SJCRH30 (cell line): Measurements from ENCODE around the gene EREG. TPM values are rescaled to one million over a fixed set of nuclear protein-coding genes. Genes with fewer than 3 reads are reported as not detected.

Experiments used
- DNase-seq, 2 experiments: peaks; one replicate each; pipeline ENCODE4 v3.0.0-alpha.2; 2015 to 2020
- H3K27ac ChIP-seq: fragments of 250-450 bp; sonication (Bioruptor Pico); 2 replicates; pipeline ENCODE4 v1.5.1; 2020; ENCODE audit warnings: mild to moderate bottlenecking, moderate library complexity
- H3K27me3 ChIP-seq: fragments of 250-450 bp; sonication (Bioruptor Pico); 2 replicates; pipeline ENCODE4 v1.5.1; 2020; ENCODE audit warnings: mild to moderate bottlenecking, moderate library complexity
- H3K36me3 ChIP-seq: fragments of 250-450 bp; sonication (Bioruptor Pico); 2 replicates; pipeline ENCODE4 v1.5.1; 2020; ENCODE audit warnings: mild to moderate bottlenecking, moderate library complexity
- H3K4me1 ChIP-seq: fragments of 250-450 bp; sonication (Bioruptor Pico); 2 replicates; pipeline ENCODE4 v1.5.1; 2020; ENCODE audit warnings: mild to moderate bottlenecking, moderate library complexity
- H3K4me3 ChIP-seq: fragments of 250-450 bp; sonication (Bioruptor Pico); 2 replicates; pipeline ENCODE4 v1.5.1; 2020; ENCODE audit warnings: mild to moderate bottlenecking, moderate library complexity
- H3K9me3 ChIP-seq: fragments of 250-450 bp; sonication (Bioruptor Pico); replicated peaks from 2 replicates; pipeline ENCODE4 v1.5.1; 2020; ENCODE audit warnings: mild to moderate bottlenecking, moderate library complexity
- total RNA-seq: library from RNA; depleted of rRNA; stranded (reverse); fragments of >200 nt; shearing (Covaris generic); gene quantifications from 2 replicates; pipeline ENCODE4 v1.2.3, GENCODE V29; 2014

EREG gene
- total RNA-seq, 1 experiment from 2014 or later, result not detected

GRCh38 chr4:74366367-74366911, 1.5 kb downstream of the EREG start:
- DNase-seq, result no peak
- Histone ChIP-seq H3K4me3 (no peak overlapping the region), H3K27me3 (no peaks in the 10 kb centered on the region), H3K36me3 (no peaks in the 10 kb centered on the region), H3K9me3 (no peaks in the 10 kb centered on the region), H3K27ac (no peak overlapping the region), H3K4me1 (no peaks in the 10 kb centered on the region)

DNA sequence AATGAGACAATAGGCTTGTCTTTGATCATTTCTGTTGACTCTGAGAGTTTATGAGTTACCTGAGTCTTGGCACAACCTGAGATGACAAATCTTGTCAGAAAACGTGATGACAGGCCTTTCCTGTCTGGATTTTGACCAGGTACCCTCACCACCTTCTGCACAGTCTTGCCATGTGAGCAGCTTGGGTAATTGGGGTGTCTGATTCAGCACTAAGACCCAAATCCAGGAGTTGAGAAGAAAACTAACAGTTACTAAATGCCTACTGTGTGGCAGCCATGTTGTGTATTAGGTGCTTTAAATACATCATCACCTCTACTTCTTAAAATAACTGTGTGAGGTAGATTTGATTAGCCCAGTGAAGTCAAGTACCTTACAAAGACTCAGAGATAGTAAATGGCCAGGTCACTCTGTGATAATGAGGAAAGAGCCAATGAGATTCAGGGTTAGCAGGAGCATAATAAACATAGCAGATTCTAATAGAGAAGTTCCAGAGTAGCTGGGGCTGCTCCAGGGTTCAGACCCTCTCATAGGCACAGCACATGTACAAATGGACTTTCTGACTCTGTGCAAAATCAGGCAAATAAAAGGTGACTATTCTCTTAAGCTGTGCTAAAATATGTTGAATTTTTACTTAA, 2.8 kb downstream of the EREG start:
- DNase-seq, result no peak
- Histone ChIP-seq H3K27me3 (no peaks in the 10 kb centered on the region), H3K9me3 (no peaks in the 10 kb centered on the region), H3K27ac (no peak overlapping the region), H3K36me3 (no peaks in the 10 kb centered on the region), H3K4me3 (no peak overlapping the region), H3K4me1 (no peaks in the 10 kb centered on the region)

DNA sequence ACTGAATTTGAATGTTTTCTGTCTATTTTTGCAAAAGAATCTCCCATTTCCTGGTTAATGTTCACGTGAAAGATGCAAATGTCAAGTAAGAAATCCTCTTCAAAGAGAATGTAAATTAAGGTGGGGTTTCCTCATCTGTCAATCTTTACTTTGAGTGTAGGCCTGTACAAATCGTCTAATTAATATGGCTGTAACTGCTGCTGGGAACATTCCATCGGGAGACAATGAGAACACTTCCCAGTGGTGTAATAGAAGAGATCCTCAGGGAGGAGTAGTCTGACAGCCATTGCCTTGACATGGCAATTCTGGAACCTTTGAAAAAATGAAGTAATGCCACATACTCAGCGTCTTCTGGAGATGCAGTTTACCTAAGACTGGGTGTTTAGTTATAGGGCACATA, 3.7 kb downstream of the EREG start:
- H3K27ac ChIP-seq, result no peak overlapping the region
- no peak for DNase-seq
- no peaks in the 10 kb centered on the region for H3K9me3 ChIP-seq
- no peaks in the 10 kb centered on the region for H3K27me3 ChIP-seq
- no peaks in the 10 kb centered on the region for H3K4me1 ChIP-seq
- no peaks in the 10 kb centered on the region for H3K36me3 ChIP-seq
- no peak overlapping the region for H3K4me3 ChIP-seq

DNA sequence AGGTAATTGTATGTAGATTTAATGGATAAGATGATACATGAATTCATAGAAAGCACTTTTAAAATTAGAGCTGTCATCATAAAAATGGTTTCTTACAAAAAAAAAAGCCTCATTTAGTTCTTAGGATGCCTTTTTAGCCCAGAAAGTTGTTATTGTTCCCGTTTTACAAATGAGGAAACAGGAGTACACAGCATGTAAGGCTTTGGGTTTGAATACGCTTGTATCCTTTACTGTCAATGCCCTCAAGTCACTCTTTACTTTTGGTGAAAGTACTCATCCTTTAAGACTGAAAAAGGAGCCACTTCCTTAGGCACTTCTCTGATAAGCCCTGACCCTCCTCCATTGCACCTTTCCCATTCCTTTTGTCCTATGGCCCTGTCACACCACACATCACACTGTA, 4.9 kb downstream of the EREG start:
- no peak for DNase-seq
- H3K36me3 ChIP-seq, result no peaks in the 10 kb centered on the region
- H3K4me3 ChIP-seq, result no peak overlapping the region
- H3K27me3 ChIP-seq, result no peaks in the 10 kb centered on the region
- H3K9me3 ChIP-seq, result no peaks in the 10 kb centered on the region
- H3K27ac ChIP-seq, result no peak overlapping the region
- H3K4me1 ChIP-seq, result no peaks in the 10 kb centered on the region

DNA sequence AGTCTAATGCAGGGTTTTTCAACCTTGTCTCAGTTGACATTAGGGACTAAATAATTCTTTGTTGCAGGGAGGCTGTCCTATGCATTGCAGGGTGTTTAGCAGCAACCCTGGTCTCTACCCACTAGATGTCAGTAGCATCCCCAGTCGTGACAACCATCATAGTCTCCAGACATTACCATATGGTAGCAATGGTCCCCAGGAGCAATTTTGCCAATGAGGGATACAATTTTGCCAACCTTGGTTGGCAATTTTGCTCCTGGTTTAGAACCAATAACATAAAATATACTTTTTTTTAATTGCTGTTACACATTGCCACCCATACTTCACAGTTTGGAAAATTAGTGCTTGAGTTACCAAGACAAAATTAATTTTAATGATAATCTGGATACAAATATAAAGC, 6.0 kb downstream of the EREG start:
- Histone ChIP-seq H3K27ac (no peak overlapping the region), H3K36me3 (no peaks in the 10 kb centered on the region), H3K4me3 (no peak overlapping the region), H3K4me1 (no peaks in the 10 kb centered on the region), H3K27me3 (no peaks in the 10 kb centered on the region), H3K9me3 (no peaks in the 10 kb centered on the region)
- DNase-seq, result peak; percentile 45 to 75

- no peaks in the 10 kb centered on the region for H3K4me1 ChIP-seq
These were observed 9.2 kb downstream of the EREG start for GRCh38 chr4:74374128-74374527.

DNA sequence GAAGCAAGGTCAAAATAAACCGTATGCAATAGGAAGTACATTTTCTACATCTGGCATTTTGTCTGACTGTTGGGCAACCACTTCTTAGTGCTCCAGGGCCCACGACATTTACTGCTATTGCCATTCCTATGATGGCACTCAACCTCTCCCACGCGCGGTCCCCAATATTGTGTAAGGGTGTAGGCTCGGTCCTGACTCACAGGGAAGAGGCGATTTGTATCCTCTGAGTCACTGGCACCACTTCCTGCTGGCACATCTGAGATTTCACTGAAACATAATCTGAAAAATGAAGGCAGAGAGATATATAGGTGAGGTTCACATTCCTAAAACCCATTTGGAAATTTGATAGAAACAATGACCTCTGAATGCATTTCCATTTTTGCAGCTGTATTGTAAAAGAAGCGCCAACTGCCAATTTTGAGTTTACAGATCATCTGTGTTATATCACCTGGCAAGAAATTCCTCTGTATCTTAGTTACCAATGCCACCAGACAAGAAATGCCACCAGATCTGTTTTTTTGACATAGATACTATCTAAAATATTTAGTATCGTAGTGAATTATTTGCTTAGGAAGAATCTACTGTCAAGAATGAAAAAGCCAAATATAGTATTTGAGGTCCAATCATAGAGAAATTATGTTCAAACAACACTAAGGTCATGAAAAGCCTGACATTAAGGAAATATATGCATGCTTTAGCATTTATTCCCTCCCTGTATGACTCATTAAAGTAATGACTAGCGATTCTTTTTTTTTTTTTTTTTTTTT, 9.8 kb downstream of the EREG start:
- H3K9me3 ChIP-seq, result no peaks in the 10 kb centered on the region
- H3K4me3 ChIP-seq, result no peak overlapping the region
- H3K27ac ChIP-seq, result no peak overlapping the region
- DNase-seq, result no peak
- no peaks in the 10 kb centered on the region for H3K27me3 ChIP-seq
- H3K4me1 ChIP-seq, result no peaks in the 10 kb centered on the region
- H3K36me3 ChIP-seq, result no peaks in the 10 kb centered on the region

More at GRCh38 chr4:74374128-74374527, 9.2 kb downstream of the EREG start:
- Histone ChIP-seq H3K9me3 (no peaks in the 10 kb centered on the region), H3K27me3 (no peaks in the 10 kb centered on the region), H3K4me3 (no peak overlapping the region), H3K27ac (no peak overlapping the region), H3K36me3 (no peaks in the 10 kb centered on the region)
- DNase-seq, result no peak

GRCh38 chr4:74375824-74376426, 11.0 kb downstream of the EREG start:
- DNase-seq, result no peak

GRCh38 chr4:74376888-74377483, 12.0 kb downstream of the EREG start:
- Histone ChIP-seq H3K27me3 (no peaks in the 10 kb centered on the region), H3K4me1 (no peaks in the 10 kb centered on the region), H3K4me3 (no peak overlapping the region), H3K27ac (no peak overlapping the region), H3K9me3 (no peaks in the 10 kb centered on the region), H3K36me3 (no peaks in the 10 kb centered on the region)
- peak in 1 of 2 experiments; percentile 63 for DNase-seq

More at GRCh38 chr4:74375824-74376426, 11.0 kb downstream of the EREG start:
- no peaks in the 10 kb centered on the region for H3K36me3 ChIP-seq
- no peak overlapping the region for H3K4me3 ChIP-seq
- H3K27ac ChIP-seq, result no peak overlapping the region
- no peaks in the 10 kb centered on the region for H3K9me3 ChIP-seq
- H3K27me3 ChIP-seq, result no peaks in the 10 kb centered on the region
- H3K4me1 ChIP-seq, result no peaks in the 10 kb centered on the region

DNA sequence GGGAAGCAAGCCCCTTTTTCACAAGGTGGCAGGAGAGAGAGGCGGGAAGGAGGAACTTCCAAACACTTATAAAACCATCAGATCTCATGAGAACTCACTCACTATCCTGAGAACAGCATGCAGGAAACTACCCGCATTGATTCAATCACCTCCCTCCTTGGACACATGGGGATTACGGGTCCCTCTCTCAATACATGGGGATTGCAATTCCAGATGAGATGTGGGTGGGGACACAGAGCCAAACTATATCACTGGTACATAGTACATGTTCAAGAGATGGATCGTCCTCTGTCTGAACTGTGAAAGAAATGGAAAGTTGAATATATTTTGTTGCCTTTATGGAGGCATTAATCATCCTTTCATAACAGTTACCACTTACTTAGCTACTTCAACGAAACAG, 12.8 kb downstream of the EREG start:
- no peaks in the 10 kb centered on the region for H3K9me3 ChIP-seq
- H3K4me1 ChIP-seq, result no peaks in the 10 kb centered on the region
- DNase-seq, result no peak
- H3K36me3 ChIP-seq, result no peaks in the 10 kb centered on the region
- H3K4me3 ChIP-seq, result no peak overlapping the region
- H3K27me3 ChIP-seq, result no peaks in the 10 kb centered on the region
- H3K27ac ChIP-seq, result no peak overlapping the region

GRCh38 chr4:74378573-74378972, 13.6 kb downstream of the EREG start:
- Histone ChIP-seq H3K27me3 (no peaks in the 10 kb centered on the region), H3K4me1 (no peaks in the 10 kb centered on the region), H3K4me3 (no peak overlapping the region), H3K9me3 (no peaks in the 10 kb centered on the region), H3K27ac (no peak overlapping the region), H3K36me3 (no peaks in the 10 kb centered on the region)
- no peak for DNase-seq

GRCh38 chr4:74379912-74380311, 15.0 kb downstream of the EREG start:
- H3K27ac ChIP-seq, result no peak overlapping the region
- H3K27me3 ChIP-seq, result no peaks in the 10 kb centered on the region
- H3K9me3 ChIP-seq, result no peaks in the 10 kb centered on the region
- no peaks in the 10 kb centered on the region for H3K4me1 ChIP-seq
- H3K4me3 ChIP-seq, result no peak overlapping the region
- no peaks in the 10 kb centered on the region for H3K36me3 ChIP-seq
- DNase-seq, result no peak

GRCh38 chr4:74385386-74385785, 20.4 kb downstream of the EREG start:
- Histone ChIP-seq H3K27me3 (no peaks in the 10 kb centered on the region), H3K36me3 (no peaks in the 10 kb centered on the region), H3K9me3 (no peaks in the 10 kb centered on the region), H3K27ac (no peak overlapping the region), H3K4me3 (no peak overlapping the region), H3K4me1 (no peaks in the 10 kb centered on the region)
- DNase-seq, result no peak

- Histone ChIP-seq H3K27me3 (no peaks in the 10 kb centered on the region), H3K4me3 (no peak overlapping the region), H3K36me3 (no peaks in the 10 kb centered on the region), H3K9me3 (no peaks in the 10 kb centered on the region), H3K27ac (no peak overlapping the region), H3K4me1 (no peaks in the 10 kb centered on the region)
- no peak for DNase-seq
These were observed 21.2 kb downstream of the EREG start for GRCh38 chr4:74386159-74386558.

GRCh38 chr4:74387790-74388189, 22.8 kb downstream of the EREG start:
- H3K27me3 ChIP-seq, result no peaks in the 10 kb centered on the region
- no peaks in the 10 kb centered on the region for H3K36me3 ChIP-seq
- no peak overlapping the region for H3K27ac ChIP-seq
- H3K4me3 ChIP-seq, result no peak overlapping the region
- no peak for DNase-seq
- no peaks in the 10 kb centered on the region for H3K9me3 ChIP-seq
- no peaks in the 10 kb centered on the region for H3K4me1 ChIP-seq
